Right lobe of liver (tissue), 4 donors: ENCODE data around the gene ETFB.

Experiments
- POLR2A ChIP-seq: fragments of 450-650 bp; IDR thresholded peaks from one replicate; pipeline ENCODE4 v1.6.1; 2017; ENCODE audit warnings: antibody characterized with exemption, mild to moderate bottlenecking
- TF ChIP-seq, protein P1 (sequence below), 4 donors: fragments of 200-600 bp in 3 of 4; fragments of 450-650 bp in 1 of 4; IDR thresholded peaks; one replicate each; pipeline versions ENCODE4 v1.5.1 to v1.8.0; 2016 to 2022; ENCODE audit warnings: antibody characterized with exemption in 4 of 4, mild to moderate bottlenecking in 2 of 4
- donor health status: DM: no; HTN: no; CAD: no.
- donor health status: DM: no; HTN: no; CAD: no.
- donor health status: DM: no; HTN: yes; CAD: no.

- TF ChIP-seq, protein P1, sequence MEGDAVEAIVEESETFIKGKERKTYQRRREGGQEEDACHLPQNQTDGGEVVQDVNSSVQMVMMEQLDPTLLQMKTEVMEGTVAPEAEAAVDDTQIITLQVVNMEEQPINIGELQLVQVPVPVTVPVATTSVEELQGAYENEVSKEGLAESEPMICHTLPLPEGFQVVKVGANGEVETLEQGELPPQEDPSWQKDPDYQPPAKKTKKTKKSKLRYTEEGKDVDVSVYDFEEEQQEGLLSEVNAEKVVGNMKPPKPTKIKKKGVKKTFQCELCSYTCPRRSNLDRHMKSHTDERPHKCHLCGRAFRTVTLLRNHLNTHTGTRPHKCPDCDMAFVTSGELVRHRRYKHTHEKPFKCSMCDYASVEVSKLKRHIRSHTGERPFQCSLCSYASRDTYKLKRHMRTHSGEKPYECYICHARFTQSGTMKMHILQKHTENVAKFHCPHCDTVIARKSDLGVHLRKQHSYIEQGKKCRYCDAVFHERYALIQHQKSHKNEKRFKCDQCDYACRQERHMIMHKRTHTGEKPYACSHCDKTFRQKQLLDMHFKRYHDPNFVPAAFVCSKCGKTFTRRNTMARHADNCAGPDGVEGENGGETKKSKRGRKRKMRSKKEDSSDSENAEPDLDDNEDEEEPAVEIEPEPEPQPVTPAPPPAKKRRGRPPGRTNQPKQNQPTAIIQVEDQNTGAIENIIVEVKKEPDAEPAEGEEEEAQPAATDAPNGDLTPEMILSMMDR (IDR thresholded peaks at IDR 0.05): peak; percentile 42 to 61 (median 54)
- no peak for TF ChIP-seq POLR2A
Measured at GRCh38 chr19:51398096-51398704, 32.0 kb upstream of the ETFB start.
